Neural progenitor cell (in vitro differentiated cells): ENCODE results near the gene MDH2. TPM values are rescaled to one million over a fixed set of nuclear protein-coding genes. Genes with fewer than 3 reads are reported as not detected.

ENCODE experiments used
- DNase-seq: peaks from one replicate; pipeline ENCODE4 v3.0.0-alpha.2; 2016; ENCODE audit warnings: low spot score
- H2AFZ ChIP-seq: fragments of 200-600 bp; sonication (generic); replicated peaks from 2 replicates; pipeline ENCODE4 v1.6.1; 2016; ENCODE audit warnings: antibody characterized with exemption
- H3F3A ChIP-seq: fragments of 200-600 bp; sonication (generic); 2 replicates; pipeline ENCODE4 v1.6.1; 2016; ENCODE audit warnings: antibody characterized with exemption, low read depth
- H3K27ac ChIP-seq: fragments of 200-600 bp; sonication (generic); 2 replicates; pipeline ENCODE4 v1.5.1; 2016; ENCODE audit warnings: mild to moderate bottlenecking
- H3K27me3 ChIP-seq: fragments of 200-600 bp; sonication (generic); 2 replicates; pipeline ENCODE4 v1.6.1; 2016; ENCODE audit warnings: mild to moderate bottlenecking, moderate library complexity
- H3K36me3 ChIP-seq: fragments of 200-600 bp; sonication (generic); 2 replicates; pipeline ENCODE4 v1.5.1; 2016
- H3K4me1 ChIP-seq: fragments of 200-600 bp; sonication (generic); 2 replicates; pipeline ENCODE4 v1.6.1; 2016; ENCODE audit warnings: mixed run types
- H3K4me2 ChIP-seq: fragments of 200-600 bp; sonication (generic); 2 replicates; pipeline ENCODE4 v1.6.1; 2016
- H3K4me3 ChIP-seq: fragments of 200-600 bp; sonication (generic); 2 replicates; pipeline ENCODE4 v1.5.1; 2016
- H3K79me2 ChIP-seq: fragments of 200-600 bp; sonication (generic); 2 replicates; pipeline ENCODE4 v1.6.1; 2016; ENCODE audit warnings: low read depth
- H3K9ac ChIP-seq: fragments of 200-600 bp; sonication (generic); 2 replicates; pipeline ENCODE4 v1.6.1; 2016
- H3K9me3 ChIP-seq: fragments of 200-600 bp; sonication (generic); 2 replicates; pipeline ENCODE4 v1.5.1; 2016; ENCODE audit warnings: low read depth
- H4K20me1 ChIP-seq: fragments of 200-600 bp; sonication (generic); 2 replicates; pipeline ENCODE4 v1.6.1; 2016; ENCODE audit warnings: low read depth
- H3K27ac Mint-ChIP-seq: 3 replicates; pipeline ENCODE4 v1.8.0; 2021; ENCODE audit warnings: mixed read lengths
- H3K27me3 Mint-ChIP-seq: 2 replicates; pipeline ENCODE4 v1.8.0; 2022; ENCODE audit warnings: low read depth, mild to moderate bottlenecking, inconsistent platforms, moderate library complexity, mixed read lengths; ENCODE audit not compliant: insufficient read depth
- H3K36me3 Mint-ChIP-seq: 3 replicates; pipeline ENCODE4 v1.8.0; 2021; ENCODE audit warnings: mixed read lengths
- H3K4me1 Mint-ChIP-seq: 3 replicates; pipeline ENCODE4 v1.8.0; 2021; ENCODE audit warnings: mixed read lengths
- H3K4me3 Mint-ChIP-seq: 3 replicates; pipeline ENCODE4 v1.8.0; 2021; ENCODE audit warnings: mild to moderate bottlenecking, moderate library complexity, mixed read lengths
- H3K9me3 Mint-ChIP-seq: 3 replicates; pipeline ENCODE4 v1.8.0; 2020; ENCODE audit warnings: mixed read lengths
- CTCF ChIP-seq: fragments of 200-600 bp; sonication (generic); IDR thresholded peaks from 2 replicates; pipeline ENCODE4 v1.5.1; 2017; ENCODE audit warnings: antibody characterized with exemption, mild to moderate bottlenecking
- EZH2 ChIP-seq: fragments of 200-600 bp; sonication (generic); IDR thresholded peaks from 2 replicates; pipeline ENCODE4 v1.6.1; 2017; ENCODE audit warnings: antibody characterized with exemption, mild to moderate bottlenecking, moderate library complexity
- EZH2phosphoT487 ChIP-seq: fragments of 200-600 bp; sonication (generic); IDR thresholded peaks from 2 replicates; pipeline ENCODE4 v1.6.1; 2017; ENCODE audit warnings: antibody characterized with exemption
- total RNA-seq: library from RNA; depleted of rRNA; stranded (reverse); fragments of >200 nt; gene quantifications from 2 replicates; pipeline ENCODE4 v1.2.3, GENCODE V29; 2015; ENCODE audit warnings: low replicate concordance

Gene MDH2
- total RNA-seq, 1 donor from 2014 or later = 51.5 TPM

GRCh38 chr7:76062254-76062653 lies 14.3 kb downstream of the MDH2 start:
- no peak overlapping the region for H3K27ac ChIP-seq
- no peaks in the 10 kb centered on the region for H3K27me3 ChIP-seq
- peaks cover 39% of the 10 kb centered on the region for H3K36me3 Mint-ChIP-seq
- no peaks in the 10 kb centered on the region for H4K20me1 ChIP-seq
- H3K4me2 ChIP-seq = no peak overlapping the region
- no peak overlapping the region for H2AFZ ChIP-seq
- no peaks in the 10 kb centered on the region for H3F3A ChIP-seq
- no peaks in the 10 kb centered on the region for H3K4me1 Mint-ChIP-seq
- no peaks in the 10 kb centered on the region for H3K27me3 Mint-ChIP-seq
- peak overlapping the region; percentile 37 for H3K27ac Mint-ChIP-seq
- H3K9me3 Mint-ChIP-seq = no peaks in the 10 kb centered on the region
- no peak for DNase-seq
- H3K9ac ChIP-seq = no peak overlapping the region
- no peak overlapping the region for H3K4me3 Mint-ChIP-seq
- no peaks in the 10 kb centered on the region for H3K36me3 ChIP-seq
- H3K4me1 ChIP-seq = no peaks in the 10 kb centered on the region
- no peak overlapping the region for H3K4me3 ChIP-seq
- TF ChIP-seq EZH2 = no peak
- no peak for TF ChIP-seq EZH2phosphoT487
- no peak for TF ChIP-seq CTCF
- no peaks in the 10 kb centered on the region for H3K9me3 ChIP-seq
- H3K79me2 ChIP-seq = no peaks in the 10 kb centered on the region

DNA sequence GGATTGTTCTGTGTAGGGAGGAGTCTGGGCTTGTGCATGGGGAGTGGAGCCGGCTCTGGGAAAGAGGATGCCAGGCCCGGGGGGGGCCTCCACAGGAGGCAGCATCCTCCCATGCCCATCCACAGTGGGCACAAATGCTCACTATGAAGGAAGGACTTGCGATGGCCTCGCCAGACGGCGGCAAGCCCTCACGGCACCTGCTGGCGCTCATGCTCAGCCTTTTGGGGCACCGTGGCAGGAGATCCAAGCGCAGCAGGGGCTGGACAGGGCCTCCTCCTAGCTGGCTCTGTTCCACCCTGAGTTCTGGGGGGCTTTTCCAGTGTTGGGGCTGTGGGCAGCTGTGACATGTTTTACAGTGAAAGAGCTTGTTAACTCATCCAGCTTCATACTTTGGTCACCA lies 15.2 kb downstream of the MDH2 start:
- Mint-ChIP-seq H3K4me1 (no peaks in the 10 kb centered on the region), H3K9me3 (no peaks in the 10 kb centered on the region), H3K4me3 (no peak overlapping the region), H3K36me3 (peaks cover 37% of the 10 kb centered on the region), H3K27me3 (no peaks in the 10 kb centered on the region), H3K27ac (no peak overlapping the region)
- Histone ChIP-seq H3K4me2 (no peak overlapping the region), H3K9me3 (no peaks in the 10 kb centered on the region), H3F3A (no peaks in the 10 kb centered on the region), H3K36me3 (no peaks in the 10 kb centered on the region), H3K79me2 (no peaks in the 10 kb centered on the region), H3K9ac (no peak overlapping the region), H4K20me1 (no peaks in the 10 kb centered on the region), H3K27me3 (no peaks in the 10 kb centered on the region), H3K4me1 (no peaks in the 10 kb centered on the region), H2AFZ (no peak overlapping the region), H3K4me3 (no peak overlapping the region), H3K27ac (no peak overlapping the region)
- TF ChIP-seq CTCF = no peak
- no peak for TF ChIP-seq EZH2
- TF ChIP-seq EZH2phosphoT487 = no peak
- DNase-seq = no peak

- no peaks in the 10 kb centered on the region for H3K79me2 ChIP-seq
- H3K4me1 ChIP-seq = no peaks in the 10 kb centered on the region
- TF ChIP-seq EZH2 (no peak), EZH2phosphoT487 (no peak), CTCF (no peak)
- DNase-seq = no peak
- no peaks in the 10 kb centered on the region for H3K9me3 ChIP-seq
- no peaks in the 10 kb centered on the region for H3K27me3 ChIP-seq
- no peak overlapping the region for H3K4me3 ChIP-seq
- no peak overlapping the region for H3K4me2 ChIP-seq
- H2AFZ ChIP-seq = no peak overlapping the region
- Mint-ChIP-seq H3K27ac (no peak overlapping the region), H3K27me3 (no peaks in the 10 kb centered on the region), H3K9me3 (no peaks in the 10 kb centered on the region), H3K4me1 (no peaks in the 10 kb centered on the region), H3K4me3 (no peak overlapping the region), H3K36me3 (peaks cover 33% of the 10 kb centered on the region)
- H4K20me1 ChIP-seq = no peaks in the 10 kb centered on the region
- no peaks in the 10 kb centered on the region for H3K36me3 ChIP-seq
- no peaks in the 10 kb centered on the region for H3F3A ChIP-seq
- H3K27ac ChIP-seq = no peak overlapping the region
- no peak overlapping the region for H3K9ac ChIP-seq
Observed at GRCh38 chr7:76063525-76063924, 15.6 kb downstream of the MDH2 start.
